Fibroblast of upper back skin (primary cell): ENCODE measurements around the gene RARS2.
A peak's percentile ranks its signal among the peaks of the same experiment; 100 is the strongest.
"Not testable (repeated sequence)": the region's sequence is repeated elsewhere in the genome, so short reads cannot be mapped to it uniquely, and the experiment has no call there.

Experiments used
- DNase-seq: peaks from one replicate; pipeline ENCODE4 v3.0.0-alpha.2; 2013

RARS2 gene

GRCh38 chr6:87589693-87590416 lies at the start of gene RARS2, which contains the start of gene ORC3:
RARS2 (minus strand) TSS chr6:87589987; CDS start chr6:87589957, 30 bp downstream.
ORC3 (plus strand) TSS chr6:87590135; CDS start chr6:87590169, 34 bp downstream.
- peak; percentile 93 for DNase-seq

- DNase-seq = no peak
These were observed 49.6 kb upstream of the RARS2 start for GRCh38 chr6:87639373-87639772.

GRCh38 chr6:87637106-87637505 lies 47.3 kb upstream of the RARS2 start:
- DNase-seq = no peak

GRCh38 chr6:87636315-87636714 lies 46.5 kb upstream of the RARS2 start:
- no peak for DNase-seq

- DNase-seq = no peak
These were observed 44.1 kb upstream of the RARS2 start for GRCh38 chr6:87633851-87634250.

GRCh38 chr6:87630746-87631145 lies 41.0 kb upstream of the RARS2 start:
- no peak for DNase-seq

GRCh38 chr6:87628881-87629280 lies 39.1 kb upstream of the RARS2 start:
- DNase-seq = peak; percentile 16

GRCh38 chr6:87628424-87628823 lies 38.6 kb upstream of the RARS2 start:
- no peak for DNase-seq

- DNase-seq = peak; percentile 3
These were observed 33.5 kb upstream of the RARS2 start for GRCh38 chr6:87623248-87623647.

- DNase-seq = no peak
These were observed 28.7 kb upstream of the RARS2 start for GRCh38 chr6:87618531-87618930.

GRCh38 chr6:87617405-87617804 lies 27.6 kb upstream of the RARS2 start:
- DNase-seq = no peak

- DNase-seq = not testable (repeated sequence)
These were observed 23.2 kb upstream of the RARS2 start for GRCh38 chr6:87613018-87613417.

GRCh38 chr6:87608802-87609201 lies 19.0 kb upstream of the RARS2 start:
- DNase-seq = no peak

- no peak for DNase-seq
These were observed 16.4 kb upstream of the RARS2 start for GRCh38 chr6:87606199-87606598.

- no peak for DNase-seq
These were observed 10.8 kb upstream of the RARS2 start for GRCh38 chr6:87600576-87600975.

GRCh38 chr6:87590990-87591389 lies 1.2 kb upstream of the RARS2 start:
- no peak for DNase-seq

- DNase-seq = no peak
These were observed 662 bp upstream of the RARS2 start for GRCh38 chr6:87590417-87590880.

GRCh38 chr6:87588756-87589407 lies 905 bp downstream of the RARS2 start:
- peak; percentile 31 for DNase-seq

- DNase-seq = no peak
These were observed 3.3 kb downstream of the RARS2 start for GRCh38 chr6:87586371-87587077.

- DNase-seq = no peak
These were observed 6.0 kb downstream of the RARS2 start for GRCh38 chr6:87583822-87584221.

- DNase-seq = no peak
These were observed 14.4 kb downstream of the RARS2 start for GRCh38 chr6:87575423-87575822.

GRCh38 chr6:87574237-87574804 lies 15.5 kb downstream of the RARS2 start:
- no peak for DNase-seq

- DNase-seq = no peak
These were observed 16.3 kb downstream of the RARS2 start for GRCh38 chr6:87573307-87574024.
